Stimulated activated naive CD8-positive, alpha-beta T cell treated with anti-CD3 and anti-CD28 coated beads, Interleukin-15, Interleukin-2, amounts not matched to agents 100 ng/mL and 50 ng/mL, for 24 hours (primary cell): ENCODE measurements around the gene TSC2.
A peak's percentile ranks its signal among the peaks of the same experiment; 100 is the strongest.

Source experiments
- H3K27ac Mint-ChIP-seq: one replicate; pipeline ENCODE4 v1.8.0; 2021; ENCODE audit warnings: mild to moderate bottlenecking, mixed read lengths
- H3K27me3 Mint-ChIP-seq: one replicate; pipeline ENCODE4 v1.8.0; 2021; ENCODE audit warnings: mixed read lengths
- H3K36me3 Mint-ChIP-seq: one replicate; pipeline ENCODE4 v1.8.0; 2021; ENCODE audit warnings: low read depth, mixed read lengths
- H3K4me1 Mint-ChIP-seq: one replicate; pipeline ENCODE4 v1.8.0; 2021; ENCODE audit warnings: low read depth, mixed read lengths
- H3K4me3 Mint-ChIP-seq: one replicate; pipeline ENCODE4 v1.8.0; 2021; ENCODE audit warnings: mild to moderate bottlenecking, mixed read lengths
- H3K9me3 Mint-ChIP-seq: one replicate; pipeline ENCODE4 v1.8.0; 2021; ENCODE audit warnings: mixed read lengths

The TSC2 gene

DNA sequence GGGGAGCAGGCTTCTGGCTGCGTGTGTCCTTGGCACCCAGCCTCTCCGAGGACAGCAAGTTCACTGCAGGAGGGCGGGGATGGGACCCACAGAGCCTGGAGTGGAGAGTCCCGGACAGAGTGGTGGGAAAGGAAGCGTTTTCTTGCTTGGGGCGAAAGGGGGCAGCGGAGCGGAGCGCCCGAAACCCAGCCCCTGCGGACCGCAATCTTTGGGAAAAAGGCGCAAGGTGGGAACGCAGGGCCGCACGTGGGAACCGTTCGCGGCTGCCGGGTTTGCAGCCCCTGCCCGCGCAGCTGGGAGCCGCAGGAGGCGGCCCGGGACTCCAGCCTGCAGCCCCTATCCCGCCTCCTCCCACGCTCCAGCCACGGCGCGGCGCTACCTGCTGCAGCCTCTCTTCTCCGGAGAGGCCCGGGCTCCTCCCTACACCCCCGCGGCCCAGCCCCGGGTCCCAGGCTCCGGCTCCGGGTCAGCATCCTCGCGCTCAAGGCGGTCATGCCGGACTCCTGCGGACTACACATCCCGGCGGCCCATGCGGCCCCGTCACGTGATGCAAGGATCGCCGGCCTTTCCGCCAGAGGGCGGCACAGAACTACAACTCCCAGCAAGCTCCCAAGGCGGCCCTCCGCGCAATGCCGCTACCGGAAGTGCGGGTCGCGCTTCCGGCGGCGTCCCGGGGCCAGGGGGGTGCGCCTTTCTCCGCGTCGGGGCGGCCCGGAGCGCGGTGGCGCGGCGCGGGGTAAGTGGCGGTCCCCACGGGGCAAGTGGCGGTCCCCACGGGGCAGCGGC is at the start of gene TSC2, which contains the start of gene NTHL1:
Gene TSC2, plus strand, starts transcription at position 656 of the 786 bp plus-strand sequence. CDS start 631 bp downstream, outside the sequence.
Gene NTHL1, minus strand, starts transcription at position 505 of the 786 bp plus-strand sequence. Its CDS starts 11 bp downstream, at position 494.
- Mint-ChIP-seq H3K27ac (peak within 1 kb of the TSS; percentile 58), H3K27me3 (no peaks in the 10 kb centered on the region), H3K9me3 (no peaks in the 10 kb centered on the region), H3K36me3 (peaks cover 9% of the 10 kb centered on the region), H3K4me1 (peaks cover 16% of the 10 kb centered on the region), H3K4me3 (peak within 1 kb of the TSS; percentile 90)

DNA sequence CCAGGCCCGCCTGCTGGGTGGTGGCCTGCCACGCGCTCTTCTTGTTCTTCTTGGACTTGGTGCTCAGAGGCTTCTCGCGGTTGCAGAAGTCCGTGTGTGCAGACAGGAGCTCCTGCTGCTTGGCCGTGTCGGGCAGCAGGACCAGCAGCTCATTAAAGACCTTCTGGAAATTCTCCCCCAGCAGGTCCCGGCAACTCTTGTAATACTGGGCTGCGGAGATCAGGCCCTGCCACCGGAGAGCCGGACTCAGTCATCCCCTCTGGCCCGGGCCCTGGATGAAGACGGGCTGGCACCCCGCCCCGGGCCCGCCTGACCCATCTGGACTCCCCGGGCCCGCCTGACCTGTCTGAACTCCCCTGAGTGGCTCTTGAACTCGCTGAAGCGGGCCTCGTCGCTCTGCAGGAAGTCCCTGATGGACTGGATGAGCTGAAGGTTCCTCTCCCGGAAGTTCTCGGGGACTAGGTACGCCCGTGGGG is 49.4 kb upstream of the TSC2 start:
- Mint-ChIP-seq H3K9me3 (no peaks in the 10 kb centered on the region), H3K27me3 (no peaks in the 10 kb centered on the region), H3K36me3 (peaks cover 25% of the 10 kb centered on the region), H3K4me3 (no peak overlapping the region), H3K4me1 (peaks cover 14% of the 10 kb centered on the region), H3K27ac (no peak overlapping the region)

DNA sequence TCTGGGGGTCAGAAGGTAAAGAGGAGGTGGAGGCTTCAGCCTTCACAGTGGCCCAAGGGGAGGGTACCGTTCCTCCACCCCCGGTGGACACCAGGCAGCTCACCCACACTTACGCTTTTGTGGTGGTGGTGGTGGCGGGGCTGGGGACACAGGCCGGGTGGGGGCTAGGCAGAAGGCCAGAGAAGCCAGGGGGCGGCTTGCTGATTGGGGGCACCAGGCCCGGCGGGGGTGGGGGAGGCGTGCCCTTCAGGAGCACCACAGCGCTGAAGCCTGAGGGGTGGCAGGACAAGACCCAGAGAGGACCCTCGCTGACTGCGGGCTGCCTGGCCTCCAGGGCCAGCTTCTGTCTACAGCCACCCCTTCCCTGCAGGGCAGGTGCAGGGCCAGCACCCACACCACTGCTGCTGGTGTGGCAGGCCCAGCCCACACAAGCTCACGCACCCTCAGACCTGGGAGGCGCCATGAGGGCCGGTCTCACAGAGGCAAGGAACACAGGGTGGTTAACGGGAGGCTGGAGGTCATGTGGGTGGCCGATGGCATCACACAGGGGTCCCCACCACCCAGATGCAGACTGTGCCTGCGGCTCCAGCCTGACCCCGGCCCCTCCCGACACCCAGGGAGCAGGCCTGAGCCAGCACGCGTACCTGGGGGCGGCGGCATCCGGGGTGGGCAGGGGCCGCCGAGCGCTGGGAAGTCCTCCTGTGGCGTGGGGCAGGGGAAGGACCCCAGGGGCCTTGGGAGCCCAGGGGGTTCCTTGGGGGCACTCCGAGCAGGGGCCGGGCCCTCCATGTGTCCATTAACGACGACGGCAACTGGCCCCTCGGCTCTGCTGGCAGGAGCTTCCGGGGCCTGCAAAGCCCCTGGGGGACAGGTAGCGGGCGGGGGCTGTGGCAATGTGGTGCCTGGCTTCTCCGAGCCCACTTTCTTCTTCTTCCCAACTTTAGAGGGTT is 48.7 kb upstream of the TSC2 start:
- Mint-ChIP-seq H3K27me3 (no peaks in the 10 kb centered on the region), H3K4me1 (peaks cover 9% of the 10 kb centered on the region), H3K9me3 (no peaks in the 10 kb centered on the region), H3K4me3 (no peak overlapping the region), H3K27ac (no peak overlapping the region), H3K36me3 (peaks cover 25% of the 10 kb centered on the region)

DNA sequence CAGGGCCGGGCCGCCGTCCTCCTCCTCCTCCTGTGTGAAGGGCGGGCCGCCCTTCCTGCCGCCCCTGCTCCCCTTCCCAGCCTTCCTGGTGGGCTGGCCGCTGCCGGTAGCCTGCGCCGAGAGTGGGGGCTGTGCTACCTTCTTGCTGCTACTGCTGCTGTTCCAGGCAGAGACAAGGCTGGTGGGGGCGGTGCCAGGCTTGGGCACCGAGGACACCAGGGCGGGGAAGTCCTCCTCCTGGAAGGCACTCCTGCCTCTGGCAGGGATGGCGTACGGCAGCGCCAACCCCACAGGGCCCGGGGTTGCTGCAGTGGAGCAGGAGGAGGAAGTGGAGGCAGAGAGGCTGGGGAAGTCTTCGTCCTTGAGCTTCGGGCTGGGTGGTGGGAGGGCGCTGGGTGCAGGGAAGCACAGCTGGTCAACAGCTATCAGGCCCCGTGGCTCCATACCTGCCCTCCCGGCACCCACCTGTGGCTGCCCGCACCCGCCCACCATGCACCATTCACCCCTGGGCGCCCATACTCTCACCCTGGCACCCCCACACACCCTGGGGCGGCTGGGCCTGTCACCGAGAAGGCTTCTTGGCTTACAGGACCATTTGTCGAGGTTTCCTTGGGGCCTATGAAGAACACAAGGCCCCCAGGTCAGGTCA is 47.8 kb upstream of the TSC2 start:
- peaks cover 10% of the 10 kb centered on the region for H3K4me1 Mint-ChIP-seq

DNA sequence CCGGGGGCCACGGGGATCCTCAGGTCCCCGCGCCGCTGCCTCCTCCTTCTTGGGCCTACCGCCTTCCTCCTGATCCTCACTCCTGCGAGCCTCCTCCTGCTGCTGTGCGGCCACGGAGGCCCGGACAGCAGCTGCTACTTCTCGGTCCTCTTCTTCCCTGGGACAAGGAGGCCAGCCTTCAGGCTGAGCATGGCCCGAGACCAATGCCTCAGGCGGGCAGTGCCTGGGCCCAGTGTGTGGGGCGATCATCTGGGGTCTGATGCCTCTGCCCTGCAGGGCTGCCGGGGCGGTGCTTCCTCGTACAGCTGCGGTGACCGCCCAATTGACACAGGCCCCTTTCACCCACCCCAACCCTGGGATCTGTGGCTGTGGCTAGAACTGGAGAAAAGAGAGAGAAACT is 46.8 kb upstream of the TSC2 start:
- H3K27me3 Mint-ChIP-seq, result no peaks in the 10 kb centered on the region

More for the DNA sequence above, 47.8 kb upstream of the TSC2 start:
- no peak overlapping the region for H3K27ac Mint-ChIP-seq
- peaks cover 25% of the 10 kb centered on the region for H3K36me3 Mint-ChIP-seq
- no peak overlapping the region for H3K4me3 Mint-ChIP-seq
- H3K27me3 Mint-ChIP-seq, result no peaks in the 10 kb centered on the region
- no peaks in the 10 kb centered on the region for H3K9me3 Mint-ChIP-seq

DNA sequence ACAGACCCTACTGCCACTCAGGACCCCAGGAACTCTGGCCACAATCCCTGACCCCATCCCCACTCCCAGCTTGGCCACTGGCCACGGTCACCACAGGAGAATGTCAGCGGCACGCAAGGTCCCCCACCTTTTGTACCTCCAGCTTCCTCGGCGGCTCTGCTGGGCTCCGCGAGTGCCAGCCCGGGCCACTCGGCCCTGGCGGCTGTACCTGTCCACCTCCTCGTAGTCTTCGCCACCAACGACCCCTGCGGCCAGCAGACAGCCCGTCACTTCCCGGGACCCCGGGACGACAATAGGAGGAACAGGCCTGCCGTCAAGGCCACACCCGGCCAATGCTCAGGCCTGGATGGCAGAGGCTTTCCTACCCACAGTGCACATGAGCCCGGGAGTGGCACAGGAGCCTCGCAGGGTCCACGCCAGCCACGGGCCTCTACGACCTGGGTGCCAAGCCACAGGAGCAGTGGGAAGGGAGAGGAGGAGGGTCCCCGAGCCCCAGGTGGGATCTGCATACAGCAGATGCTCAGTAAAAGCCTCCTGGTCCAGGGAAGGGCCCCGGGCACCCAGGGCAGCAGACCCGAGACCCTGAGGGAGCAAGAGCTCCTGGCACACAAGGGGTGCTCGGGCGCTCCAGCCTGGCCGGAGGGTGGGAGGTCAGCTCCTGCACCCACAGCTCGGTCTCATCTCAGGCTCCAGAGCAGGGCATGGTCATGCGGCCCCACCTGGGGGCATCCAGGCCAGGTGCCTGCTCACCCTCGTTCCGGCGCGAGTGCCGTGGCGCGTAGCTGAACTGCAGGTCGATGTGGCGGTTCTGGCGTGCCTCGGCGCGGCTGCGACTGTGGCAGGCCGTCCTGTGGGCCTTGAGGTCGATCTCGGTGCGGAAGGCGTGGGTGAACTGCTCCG is 46.1 kb upstream of the TSC2 start:
- no peak overlapping the region for H3K27ac Mint-ChIP-seq

More for the DNA sequence above, 46.8 kb upstream of the TSC2 start:
- Mint-ChIP-seq H3K4me3 (no peak overlapping the region), H3K27ac (no peak overlapping the region), H3K9me3 (no peaks in the 10 kb centered on the region), H3K36me3 (peaks cover 23% of the 10 kb centered on the region), H3K4me1 (peaks cover 21% of the 10 kb centered on the region)

DNA sequence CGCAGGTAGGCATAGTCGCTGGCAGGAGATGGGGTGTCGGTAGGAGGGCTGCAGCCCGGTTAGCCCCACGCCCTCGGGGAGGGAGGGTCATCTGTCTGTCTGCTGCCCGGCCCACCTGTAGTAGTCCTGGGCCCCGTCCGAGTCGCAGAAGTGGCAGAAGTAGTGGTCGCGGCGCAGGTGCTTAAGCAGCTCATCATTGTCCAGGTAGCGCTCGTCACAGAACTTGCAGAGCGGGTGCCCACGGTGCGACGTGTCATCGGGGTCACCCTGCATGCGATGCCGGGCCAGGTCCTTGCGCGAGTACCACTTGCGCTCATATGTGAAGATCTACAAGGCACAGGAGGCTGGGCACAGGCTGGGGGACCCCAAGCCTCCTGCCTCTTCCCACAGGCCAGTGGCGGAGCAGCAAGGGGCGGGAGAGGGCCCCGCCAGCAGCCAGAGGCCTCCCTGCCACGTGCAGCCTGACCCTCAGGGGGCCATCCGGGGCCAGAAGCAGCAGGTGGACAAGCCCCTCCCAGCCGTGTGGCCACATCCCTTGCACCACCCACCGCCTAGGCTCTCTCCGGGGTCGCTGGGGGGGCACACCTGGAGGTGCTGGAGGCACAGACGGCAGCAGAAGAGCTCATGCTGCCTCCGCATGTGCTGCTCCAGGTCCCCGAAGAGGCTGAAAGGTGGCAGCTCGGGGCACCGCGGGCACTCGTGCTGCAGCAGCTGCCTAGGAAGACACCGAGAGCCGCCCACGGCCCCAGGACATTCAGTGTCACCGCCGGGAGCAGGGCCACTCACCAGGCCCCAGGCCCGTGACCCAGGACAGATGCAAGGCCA is 45.2 kb upstream of the TSC2 start:
- H3K27ac Mint-ChIP-seq, result no peak overlapping the region
- H3K27me3 Mint-ChIP-seq, result no peaks in the 10 kb centered on the region
- no peaks in the 10 kb centered on the region for H3K9me3 Mint-ChIP-seq
- H3K36me3 Mint-ChIP-seq, result peaks cover 21% of the 10 kb centered on the region
- peaks cover 27% of the 10 kb centered on the region for H3K4me1 Mint-ChIP-seq
- no peak overlapping the region for H3K4me3 Mint-ChIP-seq

More for the DNA sequence above, 46.1 kb upstream of the TSC2 start:
- H3K4me1 Mint-ChIP-seq, result peaks cover 23% of the 10 kb centered on the region
- no peak overlapping the region for H3K4me3 Mint-ChIP-seq
- H3K9me3 Mint-ChIP-seq, result no peaks in the 10 kb centered on the region
- no peaks in the 10 kb centered on the region for H3K27me3 Mint-ChIP-seq
- H3K36me3 Mint-ChIP-seq, result peaks cover 24% of the 10 kb centered on the region

DNA sequence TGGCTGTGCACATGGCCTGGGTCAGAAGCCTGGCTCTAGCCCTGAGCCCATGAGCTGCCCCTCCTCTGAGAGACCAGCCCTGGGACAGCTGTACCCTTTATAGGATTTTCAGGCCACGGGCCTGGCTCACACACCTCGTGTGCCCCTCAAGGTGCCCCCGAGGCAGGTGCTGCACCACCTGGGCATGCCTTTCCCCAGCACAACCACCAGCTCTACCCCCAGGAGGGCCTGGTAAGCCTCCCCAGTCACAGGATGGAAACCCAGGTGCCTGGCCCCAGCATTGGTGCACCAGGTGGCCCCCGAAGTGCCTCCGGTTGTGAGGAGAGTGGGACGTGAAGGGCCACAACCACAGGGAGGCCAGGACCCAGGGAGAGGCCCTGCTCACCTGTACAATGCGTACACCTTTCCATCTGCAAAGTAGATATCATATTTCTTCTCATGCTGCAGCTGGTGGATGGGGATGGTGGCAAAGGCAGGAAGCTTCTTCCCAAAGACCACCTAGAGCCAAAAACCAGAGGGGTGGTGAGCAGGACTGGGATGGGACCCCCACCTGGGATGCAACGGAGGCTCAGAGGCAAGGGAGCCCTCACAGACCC is 44.5 kb upstream of the TSC2 start:
- no peaks in the 10 kb centered on the region for H3K9me3 Mint-ChIP-seq
- H3K27me3 Mint-ChIP-seq, result no peaks in the 10 kb centered on the region
- peaks cover 23% of the 10 kb centered on the region for H3K36me3 Mint-ChIP-seq
- H3K4me1 Mint-ChIP-seq, result peaks cover 34% of the 10 kb centered on the region
- no peak overlapping the region for H3K4me3 Mint-ChIP-seq
- H3K27ac Mint-ChIP-seq, result no peak overlapping the region

DNA sequence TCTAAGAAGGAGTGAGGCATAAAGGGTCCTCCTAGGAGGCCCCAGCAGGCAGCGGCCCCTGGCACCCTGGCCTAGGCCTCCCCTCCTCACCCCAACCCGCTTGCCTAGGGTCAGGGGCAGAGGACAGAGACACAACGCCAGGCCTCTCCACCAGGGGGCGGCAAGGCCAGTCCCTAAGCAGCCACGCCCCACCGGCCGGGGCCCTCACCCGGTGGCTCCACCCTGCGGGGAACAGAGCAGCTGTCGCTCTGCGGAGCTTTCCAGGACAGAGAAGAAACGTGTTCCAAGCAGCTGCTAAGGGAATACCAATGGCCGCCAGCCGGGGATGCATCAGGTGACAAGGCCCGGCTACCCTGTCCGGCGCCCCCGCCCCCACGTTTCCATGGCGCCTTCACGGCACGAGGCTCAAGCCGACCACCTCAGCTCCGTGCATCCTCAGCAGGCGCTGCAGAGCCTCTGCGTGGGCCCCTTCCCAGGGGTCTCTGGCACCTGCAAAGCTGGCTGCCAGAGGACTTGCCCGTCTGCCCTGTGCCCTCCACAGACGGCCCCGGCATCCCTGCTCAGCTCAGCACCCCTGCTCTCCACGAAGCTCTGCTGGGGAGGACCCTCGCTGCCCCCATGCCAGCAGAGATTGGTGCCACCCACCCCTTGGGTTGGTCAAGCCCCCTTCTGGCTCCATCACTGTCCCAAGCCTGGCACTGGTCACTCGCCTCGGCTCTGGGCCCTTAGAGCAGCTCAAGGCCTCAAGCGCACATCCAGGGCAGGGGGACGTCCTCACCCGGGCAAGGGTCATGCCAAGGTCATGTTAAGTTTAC is 43.8 kb upstream of the TSC2 start:
- H3K27me3 Mint-ChIP-seq, result no peaks in the 10 kb centered on the region
- no peak overlapping the region for H3K4me3 Mint-ChIP-seq
- H3K9me3 Mint-ChIP-seq, result no peaks in the 10 kb centered on the region
- no peak overlapping the region for H3K27ac Mint-ChIP-seq
- peaks cover 28% of the 10 kb centered on the region for H3K36me3 Mint-ChIP-seq
- peaks cover 40% of the 10 kb centered on the region for H3K4me1 Mint-ChIP-seq

DNA sequence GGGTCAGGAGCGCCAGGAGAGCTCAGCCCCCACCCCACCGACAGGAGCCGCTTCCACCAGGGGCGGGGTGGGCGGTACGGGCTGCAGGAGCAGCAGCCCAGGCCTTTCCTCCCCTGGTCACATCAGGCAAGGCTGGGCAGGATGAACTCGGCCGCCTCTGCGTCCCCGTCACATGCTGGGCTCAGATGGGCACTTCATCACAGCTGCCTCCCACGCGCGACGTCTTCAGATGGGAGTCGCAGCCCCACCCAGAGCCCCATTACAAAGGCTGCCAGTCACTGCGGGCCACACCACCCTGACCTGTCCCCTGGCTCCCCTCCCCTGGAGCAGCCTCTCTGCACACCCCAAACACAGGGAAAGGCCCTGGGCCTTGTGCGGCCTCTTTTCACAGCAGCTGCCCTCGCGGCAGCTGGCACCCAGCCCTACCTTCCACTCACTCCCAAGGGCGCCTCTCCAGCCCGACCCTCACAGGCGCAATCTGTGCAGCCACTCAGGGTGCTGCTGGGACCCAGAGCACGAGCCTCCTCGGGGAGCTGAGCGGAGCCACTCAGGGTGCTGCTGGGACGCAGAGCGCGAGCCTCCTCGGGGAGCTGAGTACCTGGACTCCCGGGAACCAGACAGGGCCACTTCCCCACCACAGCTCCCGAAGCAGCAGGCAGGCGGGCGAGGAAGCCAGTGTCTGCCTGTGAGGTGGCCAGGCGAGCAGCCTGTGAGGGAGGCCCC is 42.8 kb upstream of the TSC2 start:
- Mint-ChIP-seq H3K36me3 (peaks cover 28% of the 10 kb centered on the region), H3K4me1 (peaks cover 40% of the 10 kb centered on the region), H3K27ac (no peak overlapping the region), H3K27me3 (no peaks in the 10 kb centered on the region), H3K9me3 (no peaks in the 10 kb centered on the region), H3K4me3 (no peak overlapping the region)

DNA sequence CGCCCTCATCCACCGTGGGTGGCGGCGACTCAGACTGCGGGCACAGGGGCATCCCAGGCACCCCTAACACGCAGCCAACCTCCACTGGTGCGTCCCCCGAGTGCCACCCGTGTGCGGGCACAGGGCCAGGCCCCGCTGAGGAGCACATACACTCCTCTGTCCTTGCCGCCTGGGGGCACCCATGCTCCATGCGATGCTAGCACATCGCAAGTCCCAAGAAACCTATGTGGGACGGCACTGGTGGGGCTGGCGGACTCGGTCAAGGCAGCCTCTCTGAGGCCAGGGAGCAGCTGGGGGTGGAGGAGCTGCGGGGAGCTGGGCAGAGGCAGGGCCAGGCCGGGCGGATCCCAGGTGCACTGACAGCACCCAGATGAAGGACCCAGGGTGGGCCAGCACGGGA is 42.1 kb upstream of the TSC2 start:
- H3K4me3 Mint-ChIP-seq, result peak overlapping the region; percentile 54
- peaks cover 45% of the 10 kb centered on the region for H3K4me1 Mint-ChIP-seq
- peaks cover 28% of the 10 kb centered on the region for H3K36me3 Mint-ChIP-seq
- no peak overlapping the region for H3K27ac Mint-ChIP-seq
- no peaks in the 10 kb centered on the region for H3K27me3 Mint-ChIP-seq
- H3K9me3 Mint-ChIP-seq, result no peaks in the 10 kb centered on the region

DNA sequence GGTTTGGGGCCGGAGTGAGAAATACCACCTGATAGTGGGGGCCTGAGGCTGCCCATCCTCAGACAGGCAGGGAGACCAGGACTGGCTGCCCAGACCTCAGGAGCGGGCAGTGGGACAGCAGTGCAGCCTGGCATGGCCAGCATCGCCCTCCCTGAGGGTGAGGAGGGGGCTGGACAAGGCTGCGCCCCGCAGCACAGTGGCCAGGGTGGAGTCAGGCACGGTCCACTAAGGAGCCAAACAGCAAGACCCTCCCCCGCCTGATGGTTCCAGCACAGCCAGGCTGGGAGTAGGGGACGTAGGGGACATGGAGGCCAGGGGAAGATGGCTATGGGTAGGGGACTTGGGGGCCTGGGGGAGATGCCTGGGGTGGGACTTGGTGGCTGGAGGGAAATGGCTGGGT is 41.5 kb upstream of the TSC2 start:
- Mint-ChIP-seq H3K4me3 (peak overlapping the region; percentile 54), H3K36me3 (peaks cover 24% of the 10 kb centered on the region), H3K4me1 (peaks cover 46% of the 10 kb centered on the region), H3K27me3 (no peaks in the 10 kb centered on the region), H3K27ac (peak overlapping the region; percentile 61), H3K9me3 (no peaks in the 10 kb centered on the region)
